HepG2 (cell line): ENCODE measurements around the gene SPDL1. TPM values are rescaled to one million over a fixed set of nuclear protein-coding genes. Genes with fewer than 3 reads are reported as not detected.
A peak's percentile ranks its signal among the peaks of the same experiment; 100 is the strongest.

Experiments used
- ARNT2 ChIP-seq: sonication (generic); formaldehyde crosslinking; IDR thresholded peaks from 2 replicates; pipeline ENCODE4 v1.8.0; 2022; ENCODE audit warnings: mild to moderate bottlenecking, low read depth, missing genetic modification reagents, moderate library complexity
- ATF2 ChIP-seq: sonication (generic); formaldehyde crosslinking; IDR thresholded peaks from 2 replicates; pipeline ENCODE4 v1.4.0; 2020; ENCODE audit warnings: missing genetic modification reagents
- ATF7-NPFF ChIP-seq: sonication (generic); formaldehyde crosslinking; IDR thresholded peaks from 2 replicates; pipeline ENCODE4 v1.8.1; 2023; ENCODE audit warnings: mild to moderate bottlenecking, low read depth, missing genetic modification reagents, moderate library complexity
- BHLHE40 ChIP-seq: IDR thresholded peaks from 2 replicates; pipeline ENCODE4 v1.6.1; 2011; ENCODE audit warnings: low read length, improper control_type of control experiment
- CREB3 ChIP-seq: sonication (generic); formaldehyde crosslinking; IDR thresholded peaks from 2 replicates; pipeline ENCODE4 v1.5.0; 2020; ENCODE audit warnings: missing genetic modification reagents
- E2F1 ChIP-seq: sonication (generic); formaldehyde crosslinking; IDR thresholded peaks from 2 replicates; pipeline ENCODE4 v1.5.0; 2020; ENCODE audit warnings: missing genetic modification reagents
- FOXJ3 ChIP-seq: sonication (generic); formaldehyde crosslinking; IDR thresholded peaks from 2 replicates; pipeline ENCODE4 v1.4.0; 2020; ENCODE audit warnings: missing genetic modification reagents, mild to moderate bottlenecking, borderline replicate concordance
- HNF1B ChIP-seq: sonication (generic); formaldehyde crosslinking; IDR thresholded peaks from 2 replicates; pipeline ENCODE4 v1.5.1; 2020; ENCODE audit warnings: mild to moderate bottlenecking, moderate library complexity, missing genetic modification reagents
- SIN3B ChIP-seq: fragments of 150-350 bp; IDR thresholded peaks from 2 replicates; pipeline ENCODE4 v1.6.1; 2014; ENCODE audit warnings: low read length
- SNAPC4 ChIP-seq: sonication (generic); formaldehyde crosslinking; IDR thresholded peaks from 2 replicates; pipeline ENCODE4 v1.4.0; 2020; ENCODE audit warnings: mild to moderate bottlenecking, missing genetic modification reagents
- SUZ12 ChIP-seq: fragments of 150-350 bp; IDR thresholded peaks from 2 replicates; pipeline ENCODE4 v1.6.1; 2014; ENCODE audit warnings: low read depth, low read length
- TBL1XR1 ChIP-seq: fragments of 150-350 bp; IDR thresholded peaks from 2 replicates; pipeline ENCODE4 v1.6.1; 2014; ENCODE audit warnings: borderline replicate concordance, low read length; ENCODE audit not compliant: partially characterized antibody
- ZNF12 ChIP-seq: sonication (generic); formaldehyde crosslinking; IDR thresholded peaks from 2 replicates; pipeline ENCODE4 v1.5.0; 2020; ENCODE audit warnings: missing genetic modification reagents
- ZNF629 ChIP-seq: sonication (generic); formaldehyde crosslinking; conservative IDR thresholded peaks from 2 replicates; pipeline ENCODE4 v1.5.0; 2020; ENCODE audit warnings: missing genetic modification reagents
- ZNF709 ChIP-seq: sonication (generic); formaldehyde crosslinking; IDR thresholded peaks from 2 replicates; pipeline ENCODE4 v1.5.0; 2020; ENCODE audit warnings: mild to moderate bottlenecking, missing genetic modification reagents
- ZNF770 ChIP-seq: sonication (generic); formaldehyde crosslinking; IDR thresholded peaks from 2 replicates; pipeline ENCODE4 v1.5.0; 2020; ENCODE audit warnings: mild to moderate bottlenecking, missing genetic modification reagents
- polyA plus RNA-seq, 8 experiments: library from polyadenylated mRNA; depleted of rRNA in 3 of 8; stranded (reverse) in 7 of 8; unstranded in 1 of 8; fragments of >200 nt; fragmentation: Illumina TruSeq in 4 of 8; extraction: Trizol in 4 of 8; gene quantifications; 2 replicates each; pipeline versions ENCODE4 v1.2.1 to v1.2.3, GENCODE V29; 2011 to 2016; ENCODE audit warnings: low read depth in 4 of 8, missing spikeins in 1 of 8, mixed read lengths in 1 of 8; ENCODE audit not compliant: insufficient read depth in 1 of 8
- total RNA-seq, 5 experiments: library from RNA; depleted of rRNA; stranded (reverse); fragments of >200 nt; fragmentation: Illumina TruSeq; extraction: Trizol; gene quantifications; 2 replicates each; pipeline ENCODE4 v1.2.3, GENCODE V29; 2016; ENCODE audit warnings: low read depth in 1 of 5

SPDL1 gene
- total and polyA plus RNA-seq, 2 of the 13 experiments (the other 11 are each of a cell fraction or from before 2014, with no cell fraction given): 10.9 to 36.6 TPM

- TF ChIP-seq E2F1 (CRISPR knock-in tag): peak; percentile 60; the same call in 1 of the 2 replicates
- no peak for TF ChIP-seq ZNF770 (CRISPR knock-in tag)
- peak; percentile 85; the same call in 1 of the 2 replicates for TF ChIP-seq SIN3B
- no peak for TF ChIP-seq FOXJ3
- TF ChIP-seq ZNF12 (CRISPR knock-in tag): no peak
- peak; percentile 86; the same call in 1 of the 2 replicates for TF ChIP-seq ARNT2
- TF ChIP-seq HNF1B: no peak; the same call in 1 of the 2 replicates
- no peak for TF ChIP-seq ZNF709 (CRISPR knock-in tag)
- TF ChIP-seq BHLHE40: no peak
- no peak for TF ChIP-seq CREB3 (CRISPR knock-in tag)
- peak; percentile 10 for TF ChIP-seq TBL1XR1
- TF ChIP-seq ZNF629 (CRISPR knock-in tag): no peak
- peak; percentile 42; the same call in 1 of the 2 replicates for TF ChIP-seq ATF7-NPFF (CRISPR knock-in tag)
- no peak for TF ChIP-seq ATF2 (CRISPR knock-in tag)
- TF ChIP-seq SUZ12: no peak
- TF ChIP-seq SNAPC4: no peak
Measured at GRCh38 chr5:169583424-169584220, at the start of gene SPDL1 (continued).
